Measurements from ENCODE around the gene ZFP36L2. TPM values are rescaled to one million over a fixed set of nuclear protein-coding genes. Genes with fewer than 3 reads are reported as not detected.

ZFP36L2 gene
- total and polyA plus RNA-seq, 9 of the 15 experiments (the other 6 are each of a cell fraction or from before 2014, with no cell fraction given), result 4.1 to 60.6 (median 20.3) TPM

DNA sequence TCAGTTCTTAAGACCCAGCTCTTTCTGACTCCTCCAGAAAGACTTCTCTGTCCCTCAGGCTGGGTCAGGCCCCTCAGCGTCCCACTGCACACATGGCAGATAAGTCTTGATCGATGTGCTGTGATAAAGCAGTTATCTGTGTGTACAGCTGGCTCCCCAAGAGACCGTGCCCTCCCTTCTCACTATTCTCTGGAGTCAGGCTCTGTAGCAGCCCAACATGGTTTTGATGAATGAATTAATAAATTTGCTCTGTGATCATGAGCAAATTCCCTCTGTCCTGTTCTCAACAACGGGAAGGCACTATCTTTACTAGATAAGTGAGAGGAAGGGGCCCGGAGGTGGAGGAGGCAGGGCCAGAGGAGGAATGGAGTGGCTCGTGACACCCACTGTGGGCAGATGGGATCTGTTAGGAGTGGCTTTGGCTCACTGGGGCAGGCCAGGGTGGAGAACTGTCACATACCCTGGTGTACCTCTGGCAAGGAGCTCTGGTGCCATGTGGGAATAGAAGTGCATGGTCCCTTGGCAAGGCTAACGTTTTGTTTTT, 48.3 kb downstream of the ZFP36L2 start (continued):
- TF ChIP-seq, protein P1, sequence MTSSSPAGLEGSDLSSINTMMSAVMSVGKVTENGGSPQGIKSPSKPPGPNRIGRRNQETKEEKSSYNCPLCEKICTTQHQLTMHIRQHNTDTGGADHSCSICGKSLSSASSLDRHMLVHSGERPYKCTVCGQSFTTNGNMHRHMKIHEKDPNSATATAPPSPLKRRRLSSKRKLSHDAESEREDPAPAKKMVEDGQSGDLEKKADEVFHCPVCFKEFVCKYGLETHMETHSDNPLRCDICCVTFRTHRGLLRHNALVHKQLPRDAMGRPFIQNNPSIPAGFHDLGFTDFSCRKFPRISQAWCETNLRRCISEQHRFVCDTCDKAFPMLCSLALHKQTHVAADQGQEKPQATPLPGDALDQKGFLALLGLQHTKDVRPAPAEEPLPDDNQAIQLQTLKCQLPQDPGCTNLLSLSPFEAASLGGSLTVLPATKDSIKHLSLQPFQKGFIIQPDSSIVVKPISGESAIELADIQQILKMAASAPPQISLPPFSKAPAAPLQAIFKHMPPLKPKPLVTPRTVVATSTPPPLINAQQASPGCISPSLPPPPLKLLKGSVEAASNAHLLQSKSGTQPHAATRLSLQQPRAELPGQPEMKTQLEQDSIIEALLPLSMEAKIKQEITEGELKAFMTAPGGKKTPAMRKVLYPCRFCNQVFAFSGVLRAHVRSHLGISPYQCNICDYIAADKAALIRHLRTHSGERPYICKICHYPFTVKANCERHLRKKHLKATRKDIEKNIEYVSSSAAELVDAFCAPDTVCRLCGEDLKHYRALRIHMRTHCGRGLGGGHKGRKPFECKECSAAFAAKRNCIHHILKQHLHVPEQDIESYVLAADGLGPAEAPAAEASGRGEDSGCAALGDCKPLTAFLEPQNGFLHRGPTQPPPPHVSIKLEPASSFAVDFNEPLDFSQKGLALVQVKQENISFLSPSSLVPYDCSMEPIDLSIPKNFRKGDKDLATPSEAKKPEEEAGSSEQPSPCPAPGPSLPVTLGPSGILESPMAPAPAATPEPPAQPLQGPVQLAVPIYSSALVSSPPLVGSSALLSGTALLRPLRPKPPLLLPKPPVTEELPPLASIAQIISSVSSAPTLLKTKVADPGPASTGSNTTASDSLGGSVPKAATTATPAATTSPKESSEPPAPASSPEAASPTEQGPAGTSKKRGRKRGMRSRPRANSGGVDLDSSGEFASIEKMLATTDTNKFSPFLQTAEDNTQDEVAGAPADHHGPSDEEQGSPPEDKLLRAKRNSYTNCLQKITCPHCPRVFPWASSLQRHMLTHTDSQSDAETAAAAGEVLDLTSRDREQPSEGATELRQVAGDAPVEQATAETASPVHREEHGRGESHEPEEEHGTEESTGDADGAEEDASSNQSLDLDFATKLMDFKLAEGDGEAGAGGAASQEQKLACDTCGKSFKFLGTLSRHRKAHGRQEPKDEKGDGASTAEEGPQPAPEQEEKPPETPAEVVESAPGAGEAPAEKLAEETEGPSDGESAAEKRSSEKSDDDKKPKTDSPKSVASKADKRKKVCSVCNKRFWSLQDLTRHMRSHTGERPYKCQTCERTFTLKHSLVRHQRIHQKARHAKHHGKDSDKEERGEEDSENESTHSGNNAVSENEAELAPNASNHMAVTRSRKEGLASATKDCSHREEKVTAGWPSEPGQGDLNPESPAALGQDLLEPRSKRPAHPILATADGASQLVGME (CRISPR knock-in tag; IDR thresholded peaks at IDR 0.05), result no peak
- no peak for TF ChIP-seq ZNF561 (CRISPR knock-in tag; conservative IDR thresholded peaks at IDR 0.05)
- TF ChIP-seq, protein P2, sequence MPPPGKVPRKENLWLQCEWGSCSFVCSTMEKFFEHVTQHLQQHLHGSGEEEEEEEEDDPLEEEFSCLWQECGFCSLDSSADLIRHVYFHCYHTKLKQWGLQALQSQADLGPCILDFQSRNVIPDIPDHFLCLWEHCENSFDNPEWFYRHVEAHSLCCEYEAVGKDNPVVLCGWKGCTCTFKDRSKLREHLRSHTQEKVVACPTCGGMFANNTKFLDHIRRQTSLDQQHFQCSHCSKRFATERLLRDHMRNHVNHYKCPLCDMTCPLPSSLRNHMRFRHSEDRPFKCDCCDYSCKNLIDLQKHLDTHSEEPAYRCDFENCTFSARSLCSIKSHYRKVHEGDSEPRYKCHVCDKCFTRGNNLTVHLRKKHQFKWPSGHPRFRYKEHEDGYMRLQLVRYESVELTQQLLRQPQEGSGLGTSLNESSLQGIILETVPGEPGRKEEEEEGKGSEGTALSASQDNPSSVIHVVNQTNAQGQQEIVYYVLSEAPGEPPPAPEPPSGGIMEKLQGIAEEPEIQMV (tag; conservative IDR thresholded peaks at IDR 0.05; ENCODE audit: low read depth), result peak; percentile 54; the same call in 1 of the 2 replicates
- no peak for TF ChIP-seq ZNF146 (CRISPR knock-in tag; IDR thresholded peaks at IDR 0.05; ENCODE audit: unreplicated experiment)
- 0 out of 2 replicates have a peak, but pooled peaks have one; percentile 10 for TF ChIP-seq ZNF134 (CRISPR knock-in tag; conservative IDR thresholded peaks at IDR 0.05)
- TF ChIP-seq CBFA2T3 (IDR thresholded peaks at IDR 0.05), result peak; percentile 89
- no peak for TF ChIP-seq NCOA4 (IDR thresholded peaks at IDR 0.05; ENCODE audit: partially characterized antibody)
- TF ChIP-seq SRF (CRISPR knock-in tag; IDR thresholded peaks at IDR 0.05), result no peak
- TF ChIP-seq PHTF2 (CRISPR knock-in tag; IDR thresholded peaks at IDR 0.05), result 0 out of 2 replicates have a peak, but pooled peaks have one; percentile 67
- TF ChIP-seq POLR2AphosphoS5 (IDR thresholded peaks at IDR 0.05; ENCODE audit: control insufficient read depth, insufficient read depth, low read depth, low read length), result peak; percentile 69; the same call in 1 of the 2 replicates
- peak; percentile 28; the same call in 1 of the 2 replicates for TF ChIP-seq ELF1 (tag; IDR thresholded peaks at IDR 0.05)
- peak; percentile 89 for TF ChIP-seq ZNF644 (tag; IDR thresholded peaks at IDR 0.05; ENCODE audit: low read depth)
- TF ChIP-seq, protein P3, sequence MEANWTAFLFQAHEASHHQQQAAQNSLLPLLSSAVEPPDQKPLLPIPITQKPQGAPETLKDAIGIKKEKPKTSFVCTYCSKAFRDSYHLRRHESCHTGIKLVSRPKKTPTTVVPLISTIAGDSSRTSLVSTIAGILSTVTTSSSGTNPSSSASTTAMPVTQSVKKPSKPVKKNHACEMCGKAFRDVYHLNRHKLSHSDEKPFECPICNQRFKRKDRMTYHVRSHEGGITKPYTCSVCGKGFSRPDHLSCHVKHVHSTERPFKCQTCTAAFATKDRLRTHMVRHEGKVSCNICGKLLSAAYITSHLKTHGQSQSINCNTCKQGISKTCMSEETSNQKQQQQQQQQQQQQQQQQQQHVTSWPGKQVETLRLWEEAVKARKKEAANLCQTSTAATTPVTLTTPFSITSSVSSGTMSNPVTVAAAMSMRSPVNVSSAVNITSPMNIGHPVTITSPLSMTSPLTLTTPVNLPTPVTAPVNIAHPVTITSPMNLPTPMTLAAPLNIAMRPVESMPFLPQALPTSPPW (CRISPR knock-in tag; IDR thresholded peaks at IDR 0.05), result peak; percentile 94
- no peak for TF ChIP-seq SRSF3 (IDR thresholded peaks at IDR 0.05; ENCODE audit: insufficient read depth, low read length)
- TF ChIP-seq ZNF41 (CRISPR knock-in tag; conservative IDR thresholded peaks at IDR 0.05), result peak; percentile 60; the same call in 1 of the 2 replicates
- no peak for TF ChIP-seq NR4A1 (CRISPR knock-in tag; IDR thresholded peaks at IDR 0.05)
- TF ChIP-seq NR4A1 (tag; IDR thresholded peaks at IDR 0.05), result peak; percentile 91
- no peak; the same call in 1 of the 2 replicates for TF ChIP-seq ETV5 (CRISPR knock-in tag; IDR thresholded peaks at IDR 0.05; ENCODE audit: low read depth)
- peak; percentile 77; the same call in 1 of the 2 replicates for TF ChIP-seq MYNN (IDR thresholded peaks at IDR 0.05)
- no peak for TF ChIP-seq MYNN (CRISPR knock-in tag; IDR thresholded peaks at IDR 0.05)
- no peak for TF ChIP-seq ZZZ3 (IDR thresholded peaks at IDR 0.05)
- TF ChIP-seq CC2D1A (IDR thresholded peaks at IDR 0.05), result no peak

Measured in K562 (cell line).